Left hindlimb (tissue), 1 donor: ENCODE data around the gene DTWD2.
"Not testable (repeated sequence)": the region's sequence is repeated elsewhere in the genome, so short reads cannot be mapped to it uniquely, and the experiment has no call there.

Source experiments
- DNase-seq: peaks from one replicate; pipeline ENCODE4 v3.0.0-alpha.2; 2018

The DTWD2 gene

DNA sequence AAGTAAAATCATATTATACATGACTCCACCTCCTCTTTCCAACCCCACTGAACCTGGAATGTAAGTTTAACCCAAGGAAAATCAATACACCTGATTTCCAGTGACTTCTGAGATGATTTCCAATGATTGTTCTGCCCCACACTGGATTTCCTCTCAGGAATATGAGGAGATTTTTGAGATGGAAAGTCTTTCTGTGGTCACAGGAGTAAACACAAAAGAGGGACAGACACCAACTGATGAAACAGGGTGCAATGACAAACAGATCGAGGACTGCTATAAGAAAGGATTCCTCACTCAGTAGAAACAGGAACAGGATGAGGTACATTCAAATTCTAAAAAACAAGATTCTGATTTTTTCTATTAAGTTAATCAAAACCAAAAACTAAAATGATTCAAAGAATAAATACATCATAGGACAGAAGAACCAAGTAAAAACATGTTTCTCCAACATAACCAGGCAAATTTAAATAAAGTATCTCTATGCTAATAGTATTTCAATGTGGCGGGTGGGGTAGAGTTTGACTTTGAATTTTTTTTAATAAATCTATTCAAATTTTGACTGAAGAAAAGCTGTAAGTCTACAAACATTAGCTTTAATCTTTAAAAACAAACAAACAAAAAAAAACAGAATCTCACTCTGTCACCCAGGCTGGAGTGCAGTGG is 42.1 kb downstream of the DTWD2 start:
- no peak for DNase-seq

DNA sequence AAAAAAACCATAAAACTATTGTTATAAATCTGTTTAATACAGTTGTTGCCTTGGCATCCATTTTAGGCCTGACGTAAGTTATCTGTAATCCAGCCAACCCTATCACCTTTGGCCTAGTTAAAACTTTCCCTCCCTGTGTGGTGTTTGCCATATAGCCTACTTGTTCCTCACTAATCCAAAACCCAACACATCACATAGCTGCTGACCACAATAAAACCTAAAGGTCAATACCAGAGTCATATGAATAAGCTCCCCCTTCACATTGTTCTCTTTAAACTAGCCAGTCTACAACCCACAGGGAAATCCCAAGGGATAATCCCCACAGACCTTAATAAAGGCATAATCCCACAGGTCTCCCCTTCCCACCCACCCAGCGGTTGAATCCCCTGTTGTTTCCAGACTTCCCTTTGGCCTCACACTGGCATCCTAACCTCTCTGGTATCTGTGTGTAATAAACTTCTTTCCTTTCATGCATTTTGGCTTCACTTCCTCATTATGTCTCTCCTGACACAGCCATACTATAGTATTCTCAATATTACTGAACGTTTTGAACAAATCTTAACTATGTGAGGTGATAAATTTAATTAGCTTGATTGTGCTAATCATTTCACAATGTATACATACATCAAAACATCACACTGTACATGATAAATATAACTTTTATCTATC is 50.8 kb downstream of the DTWD2 start:
- DNase-seq: no peak

DNA sequence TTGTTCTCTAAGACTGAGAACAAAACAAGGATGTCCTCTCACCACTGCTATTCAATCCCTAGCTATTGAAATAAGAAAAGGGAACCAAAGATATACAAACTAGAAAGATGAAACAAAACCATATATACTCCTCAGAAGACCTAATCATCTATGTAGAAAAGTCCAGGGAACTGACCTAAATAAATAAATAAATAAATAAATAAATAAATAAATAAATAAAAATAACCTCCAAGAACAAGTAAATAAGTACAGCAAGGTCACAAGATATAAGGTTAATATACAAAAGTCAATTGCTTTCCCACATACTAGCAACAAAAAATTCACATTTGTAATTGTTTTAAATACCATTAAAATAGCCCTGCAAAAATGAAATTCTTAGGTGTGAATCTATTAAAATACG is 54.6 kb downstream of the DTWD2 start:
- DNase-seq: no peak

DNA sequence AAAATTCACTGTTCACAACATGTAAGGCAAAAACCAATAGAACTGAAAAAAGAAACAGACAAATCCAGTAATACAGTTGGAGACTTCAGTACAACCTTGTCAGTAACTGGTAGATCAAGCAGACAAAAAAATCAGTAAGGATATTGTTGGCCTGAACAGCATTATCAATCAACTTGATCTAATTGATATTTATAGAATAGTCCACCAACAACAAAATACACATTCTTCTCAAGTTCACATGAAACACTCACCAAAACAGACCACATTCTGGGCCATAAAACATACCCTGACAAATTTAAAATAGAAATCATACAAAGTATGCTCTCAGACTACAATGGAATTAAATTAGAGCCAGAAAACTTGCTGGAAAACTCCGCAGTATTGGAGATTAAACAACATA is 56.8 kb downstream of the DTWD2 start:
- no peak for DNase-seq

DNA sequence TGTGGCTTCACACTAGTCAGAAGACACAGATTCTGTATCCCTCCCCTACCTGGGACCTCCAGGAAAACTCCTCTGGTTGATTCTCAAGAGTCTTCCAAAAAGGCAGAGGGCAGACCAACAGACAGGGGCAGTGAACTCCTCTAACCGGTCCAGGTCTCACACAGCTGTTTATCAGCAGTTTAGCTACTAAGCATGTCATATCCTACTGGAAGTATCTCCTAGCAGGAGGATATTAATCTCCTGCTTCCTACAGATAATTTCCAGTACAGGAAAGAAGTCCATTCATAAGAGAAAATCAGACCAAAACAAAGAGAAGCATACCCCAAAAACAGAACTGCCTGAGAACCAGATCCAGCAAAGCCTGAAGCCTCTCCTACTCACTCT is 64.3 kb downstream of the DTWD2 start:
- no peak for DNase-seq

DNA sequence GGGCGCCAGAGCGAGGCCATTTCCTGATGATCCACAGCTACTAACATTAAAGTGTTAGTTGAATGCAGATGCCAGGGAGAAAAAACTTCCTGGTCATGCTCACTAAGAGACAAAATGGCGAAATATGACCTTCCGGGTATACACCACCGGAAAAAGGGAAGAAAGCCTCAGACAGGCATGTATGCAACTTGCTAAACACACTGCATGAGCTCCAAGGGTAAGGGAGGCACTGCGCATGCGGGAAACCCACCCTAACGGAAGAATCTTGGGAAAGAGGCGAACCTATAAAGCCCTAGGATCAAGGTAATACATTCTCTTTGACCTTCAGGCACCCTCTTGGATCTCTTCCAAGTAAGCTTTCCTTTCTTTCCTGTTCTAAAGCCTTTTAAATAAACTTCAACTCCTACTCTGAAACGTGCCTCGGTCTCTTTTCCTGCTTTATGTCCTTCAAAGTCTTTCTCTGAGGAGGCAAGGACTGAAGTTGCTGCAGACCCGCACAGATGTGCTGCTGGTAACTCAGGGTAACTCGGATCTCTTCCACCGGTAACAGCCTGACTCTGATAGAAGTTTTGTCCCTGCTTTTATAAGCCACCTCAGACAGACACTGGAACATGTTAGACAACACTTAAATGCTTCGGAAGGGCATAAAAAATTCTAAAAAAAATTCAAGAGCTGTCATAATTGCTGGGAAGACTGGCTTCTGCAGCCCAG is 64.9 kb downstream of the DTWD2 start:
- DNase-seq: no peak

DNA sequence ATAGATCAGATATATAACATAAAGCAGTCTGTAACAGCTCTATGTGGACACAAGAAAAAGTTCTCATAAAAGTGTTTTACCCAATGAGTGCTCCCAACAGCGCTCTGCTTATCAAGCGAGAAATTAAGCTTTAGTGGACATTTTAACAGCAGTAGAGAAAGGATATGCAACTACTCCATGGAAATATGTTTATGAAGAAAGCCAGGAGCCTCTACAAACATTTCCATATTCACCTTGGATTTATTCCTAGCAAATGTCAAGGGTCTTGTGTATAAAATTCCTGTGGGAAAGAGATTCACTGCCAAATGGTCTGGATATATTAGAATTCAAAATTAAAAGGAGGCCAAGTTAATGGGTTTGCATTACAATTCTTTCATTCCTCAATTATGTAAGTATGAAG is 66.5 kb downstream of the DTWD2 start:
- no peak for DNase-seq

DNA sequence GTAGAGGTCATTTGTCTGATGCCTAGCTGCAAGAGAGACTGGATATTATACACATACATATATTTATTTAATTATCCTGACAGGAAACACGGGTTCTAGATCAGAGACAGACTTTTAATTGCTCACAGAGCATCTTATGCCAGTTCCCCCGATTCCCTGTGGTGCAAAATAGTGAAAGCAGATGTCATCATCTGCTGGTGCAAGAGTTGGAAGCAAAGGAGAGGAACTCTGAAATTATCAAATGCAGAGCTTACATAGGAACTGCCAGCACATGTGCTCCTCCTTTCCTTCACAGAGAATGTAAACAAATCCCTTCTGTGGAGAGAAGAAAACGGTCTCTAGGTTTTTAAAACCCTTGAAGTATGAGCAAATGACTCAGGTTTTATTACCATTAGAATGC is 69.3 kb downstream of the DTWD2 start:
- no peak for DNase-seq

DNA sequence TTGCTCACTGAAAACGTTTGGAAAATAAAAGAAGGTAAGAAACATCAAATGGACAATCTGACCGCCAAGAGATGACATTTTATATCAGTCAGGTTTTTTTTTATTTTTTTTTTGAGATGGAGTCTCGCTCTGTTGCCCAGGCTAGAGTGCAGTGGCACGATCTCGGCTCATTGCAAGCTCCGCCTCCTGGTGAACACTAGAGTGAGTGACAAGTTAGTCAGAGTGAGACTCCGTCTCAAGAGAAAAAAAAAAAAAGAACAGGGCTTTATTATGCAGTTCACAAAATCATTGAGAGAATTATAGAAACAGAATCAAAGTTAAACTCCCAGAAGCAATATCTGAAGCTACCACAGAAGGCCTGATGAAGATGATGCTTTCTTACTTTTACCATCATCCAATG is 70.1 kb downstream of the DTWD2 start:
- no peak for DNase-seq

DNA sequence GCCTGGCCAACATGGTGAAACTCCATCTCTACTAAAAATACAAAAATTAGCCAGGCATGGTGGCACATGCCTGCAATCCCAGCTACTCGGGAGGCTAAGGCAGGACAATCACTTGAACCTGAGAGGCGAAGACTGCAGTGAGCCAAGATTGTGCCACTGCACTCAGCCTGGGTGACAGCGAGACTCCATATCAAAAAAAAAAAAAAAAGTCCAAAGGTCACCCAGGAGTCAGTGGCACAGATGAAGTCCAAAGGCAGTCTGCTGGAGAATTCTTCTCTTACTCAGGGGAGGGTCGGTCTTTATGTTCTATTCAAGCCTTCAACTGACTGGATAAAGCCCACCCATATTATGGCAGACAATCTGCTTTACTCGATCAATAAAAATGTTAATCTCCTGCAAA is 80.8 kb downstream of the DTWD2 start:
- DNase-seq: not testable (repeated sequence)

DNA sequence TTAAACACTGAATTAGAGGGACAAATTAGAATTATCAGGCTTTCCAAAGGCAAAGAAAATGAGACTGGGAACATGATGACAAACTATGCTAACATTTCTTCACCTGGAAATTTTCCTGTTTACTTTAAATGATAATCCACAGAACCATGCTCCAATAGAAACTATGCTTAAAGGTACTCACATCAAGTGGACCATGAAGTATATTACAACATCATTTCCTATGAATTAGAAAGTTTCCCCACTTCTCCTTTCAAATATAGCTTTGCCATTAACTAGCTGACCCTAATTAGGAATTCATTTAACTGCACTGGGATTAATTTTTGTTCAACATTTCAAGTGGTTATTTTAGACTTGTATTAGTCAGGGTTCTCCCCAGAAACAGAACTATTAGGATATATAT is 81.4 kb downstream of the DTWD2 start:
- DNase-seq: no peak

DNA sequence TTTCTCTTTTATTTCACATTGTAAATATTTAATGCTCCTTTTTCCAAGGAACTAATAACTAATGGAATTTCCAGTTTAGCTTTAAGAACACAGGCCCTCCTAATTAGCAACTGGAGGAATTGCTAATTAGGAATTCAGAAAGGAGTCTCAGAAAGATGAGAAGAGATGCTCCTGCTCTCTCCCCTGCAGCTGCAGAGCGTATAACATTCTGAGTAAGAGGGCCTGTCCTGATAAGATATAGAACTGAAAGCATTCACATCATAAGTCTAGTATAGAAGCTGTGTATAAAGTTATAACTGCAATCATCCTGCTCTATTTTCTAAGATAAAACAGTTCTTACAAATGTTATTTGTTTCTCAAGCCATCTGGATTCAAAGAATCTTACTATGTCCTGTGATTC is 83.2 kb downstream of the DTWD2 start:
- no peak for DNase-seq

DNA sequence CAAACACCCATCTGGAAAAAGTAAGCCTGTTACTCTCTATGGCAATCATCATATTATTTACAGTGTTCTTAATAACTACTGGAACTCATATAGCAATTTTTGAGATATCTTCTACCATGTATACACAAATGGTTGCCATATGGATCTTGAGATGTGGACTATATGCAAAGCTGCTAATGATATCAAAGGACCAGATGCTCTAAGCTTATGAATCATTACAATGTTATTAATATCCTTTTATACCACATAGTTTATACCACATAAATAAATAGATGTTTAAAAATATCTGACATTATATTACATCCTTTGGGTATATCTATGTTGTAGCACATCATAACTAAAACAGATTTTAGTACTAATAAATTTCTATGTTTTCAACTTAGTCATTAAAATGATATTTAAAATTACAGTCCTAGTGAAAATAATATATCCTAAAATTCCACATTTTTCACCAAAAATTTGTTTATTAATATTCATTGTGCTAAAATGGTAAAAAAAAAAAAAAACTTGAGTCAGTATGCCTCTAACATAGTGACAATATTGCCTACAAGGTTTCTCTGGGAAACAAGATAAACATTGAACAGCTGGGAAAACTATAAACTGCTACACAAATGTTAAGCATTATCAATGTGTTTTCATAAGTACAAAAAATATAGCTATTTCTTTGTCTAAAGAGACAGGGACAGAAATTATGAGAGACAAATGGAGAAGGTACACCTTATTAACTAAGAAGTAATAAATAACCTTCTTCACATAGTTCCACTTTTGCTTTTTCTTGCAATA is 85.5 kb downstream of the DTWD2 start:
- no peak for DNase-seq

DNA sequence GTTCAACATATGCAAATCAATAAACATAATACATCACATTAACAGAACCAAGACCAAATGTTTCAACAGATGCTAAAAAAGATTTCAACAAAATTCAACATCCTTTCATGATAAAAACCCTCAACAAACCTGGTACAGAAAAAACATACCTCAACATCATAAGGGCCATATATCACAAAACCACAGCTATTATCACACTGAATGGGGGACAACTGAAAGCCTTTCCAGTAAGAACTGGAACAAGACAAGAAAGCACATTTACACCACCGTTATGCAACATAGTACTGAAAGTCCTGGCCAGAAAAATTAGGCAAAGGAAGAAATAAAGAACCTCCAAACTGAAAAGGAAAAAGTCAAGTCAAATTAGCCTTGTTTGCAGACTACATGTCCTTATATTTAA is 93.6 kb downstream of the DTWD2 start:
- no peak for DNase-seq

DNA sequence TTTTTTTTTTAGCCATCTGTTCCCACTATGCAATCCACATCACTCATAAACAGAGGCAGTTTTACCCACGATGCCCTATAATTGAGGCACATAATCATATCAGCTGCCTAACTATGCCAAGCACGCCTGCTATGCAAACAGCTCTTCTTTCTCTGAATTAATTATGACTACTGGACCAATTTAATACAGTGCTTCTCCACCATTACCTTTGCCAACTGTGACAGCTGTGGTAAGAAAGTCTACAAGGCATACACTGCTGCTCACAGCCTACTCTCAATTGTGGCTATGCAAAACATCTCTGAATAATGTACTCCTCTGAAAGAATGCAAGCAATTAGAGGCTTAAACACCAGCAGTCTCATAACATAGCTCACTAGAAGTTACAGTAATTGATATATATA is 97.1 kb downstream of the DTWD2 start:
- peak; percentile 30 for DNase-seq

DNA sequence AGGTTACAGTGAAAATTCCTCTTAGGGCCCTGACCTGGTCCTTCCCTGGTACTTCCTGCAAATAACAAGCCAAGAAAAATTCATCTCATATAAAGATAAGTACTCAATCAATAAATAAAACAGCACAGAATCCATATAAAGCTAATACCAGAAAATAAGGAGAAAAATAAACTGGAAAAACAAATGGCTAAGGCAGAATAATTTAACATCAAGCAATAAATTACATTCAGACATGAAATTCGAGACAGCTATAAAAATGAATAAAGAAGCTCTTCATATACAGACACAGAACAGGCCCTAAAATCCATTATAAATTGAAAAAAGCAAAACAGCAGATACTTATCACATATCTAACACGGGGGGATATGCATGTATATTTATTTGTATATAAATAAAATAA is 99.2 kb downstream of the DTWD2 start:
- no peak for DNase-seq

DNA sequence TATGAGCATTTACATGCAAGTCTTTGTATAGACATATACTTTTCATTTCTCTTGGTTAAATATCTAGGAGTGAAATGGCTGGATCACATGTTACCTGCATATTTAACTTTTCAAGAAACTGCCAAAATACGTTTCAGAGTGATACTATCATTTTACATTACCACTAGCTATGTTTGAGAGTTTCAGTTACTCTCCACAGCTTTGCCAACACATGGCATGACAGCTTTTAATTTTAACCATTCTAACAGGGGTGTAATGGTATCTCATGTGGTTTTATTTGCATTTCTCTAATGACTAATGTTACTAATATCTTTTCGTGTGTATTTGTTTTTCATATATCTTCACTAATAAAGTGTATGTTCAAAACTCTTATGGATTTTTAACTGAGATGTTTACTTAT is 99.8 kb downstream of the DTWD2 start:
- DNase-seq: no peak

DNA sequence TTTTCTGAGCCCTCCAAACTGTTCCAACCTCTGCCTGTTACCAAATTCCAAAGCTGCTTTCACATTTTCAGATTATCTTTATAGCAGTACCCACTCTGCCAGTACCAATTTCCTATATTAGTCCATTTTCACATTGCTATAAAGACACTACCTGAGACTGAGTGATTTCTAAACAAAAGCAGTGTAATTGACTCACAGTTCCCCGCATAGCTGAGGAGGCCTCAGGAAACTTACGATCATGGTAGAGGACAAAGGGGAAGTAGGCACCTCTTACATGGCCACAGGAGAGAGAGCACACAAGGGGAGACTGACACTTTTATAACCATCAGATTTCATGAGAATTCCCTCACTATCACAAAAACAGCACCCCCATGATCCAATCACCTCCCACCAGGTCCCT is 105.0 kb downstream of the DTWD2 start:
- no peak for DNase-seq

DNA sequence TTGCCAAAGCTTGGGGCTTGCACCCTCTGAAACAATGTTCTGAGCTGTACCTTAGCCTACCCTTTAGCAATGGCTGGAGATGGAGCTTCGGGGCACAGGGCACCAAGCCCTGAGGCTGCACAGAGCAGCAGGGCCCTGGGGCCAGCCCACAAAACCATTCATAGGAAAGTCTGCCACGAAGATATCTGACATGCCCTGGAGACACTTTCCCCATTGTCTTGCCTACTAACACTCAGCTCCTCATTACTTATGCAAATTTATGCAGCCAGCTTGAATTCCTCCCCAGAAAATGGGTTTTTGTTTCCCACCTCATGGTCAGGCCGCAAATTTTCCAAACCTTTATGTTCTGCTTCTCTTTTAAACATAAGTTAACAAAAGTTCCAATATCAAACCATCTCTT is 105.7 kb downstream of the DTWD2 start:
- no peak for DNase-seq

DNA sequence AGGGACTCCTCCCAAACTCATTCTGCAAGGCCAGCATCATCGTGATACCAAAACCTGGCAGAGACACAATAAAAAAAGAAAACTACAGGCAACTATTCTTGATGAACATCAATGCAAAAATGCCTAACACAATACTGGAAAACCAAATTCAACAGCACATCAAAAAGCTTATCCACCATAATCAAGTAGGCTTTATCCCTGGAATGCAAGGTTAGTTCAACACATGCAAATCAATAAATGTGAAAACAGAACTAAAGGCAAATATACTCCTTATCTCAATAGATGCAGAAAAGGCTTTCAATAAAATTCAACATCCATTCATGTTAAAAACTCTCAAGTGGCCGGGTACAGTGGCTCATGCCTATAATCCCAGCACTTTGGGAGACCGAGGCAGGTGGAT is 111.5 kb downstream of the DTWD2 start:
- DNase-seq: not testable (repeated sequence)

DNA sequence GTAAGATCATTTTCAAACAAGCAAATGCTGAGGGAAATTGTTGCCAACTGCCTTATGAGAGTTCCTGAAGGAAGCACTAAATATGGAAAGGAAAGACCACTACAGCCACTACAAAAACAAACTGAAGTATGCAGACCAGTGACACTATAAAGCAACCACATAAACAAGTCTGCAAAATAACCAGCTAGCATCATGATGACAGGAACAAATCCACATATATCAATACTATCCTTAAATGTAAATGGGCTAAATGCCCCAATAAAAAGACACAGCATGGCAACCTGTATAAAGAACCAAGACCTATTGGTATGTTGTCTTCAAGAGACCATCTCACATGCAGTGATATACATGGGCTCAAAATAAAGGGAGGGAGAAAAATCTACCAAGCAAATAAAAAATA is 113.2 kb downstream of the DTWD2 start:
- DNase-seq: no peak

DNA sequence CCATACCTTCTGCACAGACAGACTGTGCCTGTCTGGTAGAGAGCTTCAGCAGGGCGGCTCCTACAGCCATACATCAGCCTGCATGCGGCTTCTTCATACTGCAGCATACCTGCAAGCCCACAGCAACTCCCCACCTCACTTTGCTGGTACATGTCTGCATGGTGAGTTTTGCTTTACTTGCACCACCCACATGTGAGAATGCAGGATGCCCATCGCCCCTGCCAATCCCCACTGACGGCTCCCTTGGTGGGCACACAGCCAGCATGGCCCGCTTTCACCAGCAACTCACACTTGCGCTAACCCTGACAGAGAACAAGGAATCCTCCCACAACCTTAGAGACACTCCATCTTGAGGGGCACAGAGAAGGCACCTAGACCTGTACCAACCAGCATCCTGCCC is 114.9 kb downstream of the DTWD2 start:
- no peak for DNase-seq

DNA sequence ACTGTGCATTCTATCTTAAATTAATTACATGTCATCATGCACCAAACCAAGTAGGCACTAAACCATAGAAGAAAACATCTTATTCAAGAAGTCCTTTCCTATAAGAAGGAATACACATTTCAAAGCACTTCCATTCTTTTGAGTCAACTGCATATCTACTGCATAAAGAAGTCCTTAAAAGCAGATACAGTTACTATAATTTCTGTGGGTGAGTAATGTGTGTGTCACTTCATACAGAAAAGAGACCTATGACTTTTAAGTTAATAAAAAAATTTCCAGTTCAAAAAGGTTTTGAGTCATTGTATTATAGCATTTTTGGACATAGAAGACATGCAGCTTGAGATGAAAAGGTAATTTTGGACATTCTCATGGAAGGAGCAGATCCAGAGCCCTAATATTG is 125.0 kb downstream of the DTWD2 start:
- DNase-seq: no peak

DNA sequence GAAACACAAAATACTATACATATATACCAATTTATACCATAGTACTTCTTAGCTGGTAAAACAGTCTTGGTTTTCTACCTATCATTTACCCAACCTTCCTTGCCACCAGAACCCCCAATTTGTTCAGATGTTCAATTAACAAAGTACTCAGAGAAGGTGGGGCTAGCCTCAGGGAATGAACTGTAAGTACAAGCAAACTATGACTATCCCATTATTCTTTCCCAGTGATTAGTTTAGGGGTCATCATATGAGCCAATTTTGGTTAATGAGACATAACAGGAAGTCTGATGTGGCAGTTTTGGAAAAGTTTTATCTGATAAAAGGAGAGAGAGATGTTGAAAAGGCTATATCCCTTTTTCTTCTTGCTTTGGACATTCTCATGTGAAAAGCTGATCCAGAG is 125.8 kb downstream of the DTWD2 start:
- no peak for DNase-seq
